Loucy (cell line): ENCODE results near the gene GAS5.
A peak's percentile ranks its signal among the peaks of the same experiment; 100 is the strongest.

Experiments used
- H2AFZ ChIP-seq: fragments of 200-600 bp; sonication (generic); 2 replicates; pipeline ENCODE4 v1.6.0; 2016; ENCODE audit warnings: antibody characterized with exemption, mild to moderate bottlenecking, low read length, moderate library complexity
- H3F3A ChIP-seq: fragments of 200-600 bp; 2 replicates; pipeline ENCODE4 v1.6.0; 2016; ENCODE audit warnings: antibody characterized with exemption, low read depth, mild to moderate bottlenecking
- H3K27me3 ChIP-seq: fragments of 200-600 bp; sonication (generic); 2 replicates; pipeline ENCODE4 v1.6.1; 2014; ENCODE audit warnings: low read length, mild to moderate bottlenecking; ENCODE audit not compliant: insufficient read depth, poor library complexity, severe bottlenecking
- H3K36me3 ChIP-seq: fragments of 200-600 bp; sonication (generic); 2 replicates; pipeline ENCODE4 v1.6.1; 2016; ENCODE audit warnings: low read length; ENCODE audit not compliant: insufficient read depth
- H3K4me1 ChIP-seq: fragments of 200-600 bp; sonication (generic); 2 replicates; pipeline ENCODE4 v1.5.1; 2014; ENCODE audit warnings: low read length, mild to moderate bottlenecking; ENCODE audit not compliant: insufficient read depth, poor library complexity, severe bottlenecking
- H3K4me2 ChIP-seq: fragments of 200-600 bp; sonication (generic); 2 replicates; pipeline ENCODE4 v1.6.0; 2014; ENCODE audit warnings: antibody characterized with exemption, low read length, low read depth, mild to moderate bottlenecking; ENCODE audit not compliant: poor library complexity, severe bottlenecking
- H3K4me3 ChIP-seq: fragments of 200-600 bp; sonication (generic); 2 replicates; pipeline ENCODE4 v1.5.1; 2014; ENCODE audit warnings: low read length, mild to moderate bottlenecking, mixed read lengths; ENCODE audit not compliant: poor library complexity, severe bottlenecking
- H3K79me2 ChIP-seq: fragments of 200-600 bp; sonication (generic); 2 replicates; pipeline ENCODE4 v1.6.1; 2014; ENCODE audit warnings: low read length; ENCODE audit not compliant: insufficient read depth
- H3K9ac ChIP-seq: fragments of 200-600 bp; sonication (generic); 2 replicates; pipeline ENCODE4 v1.6.0; 2014; ENCODE audit warnings: mild to moderate bottlenecking, low read depth, low read length, moderate library complexity; ENCODE audit not compliant: poor library complexity, severe bottlenecking
- H3K9me2 ChIP-seq: fragments of 200-600 bp; sonication (generic); replicated peaks from 2 replicates; pipeline ENCODE4 v1.6.1; 2016; ENCODE audit warnings: low read depth, low read length, mixed read lengths
- H3K9me3 ChIP-seq: fragments of 200-600 bp; sonication (generic); 2 replicates; pipeline ENCODE4 v1.6.1; 2014; ENCODE audit warnings: mild to moderate bottlenecking, antibody characterized with exemption, low read length, low read depth; ENCODE audit not compliant: insufficient read depth
- H4K20me1 ChIP-seq: fragments of 200-600 bp; sonication (generic); 2 replicates; pipeline ENCODE4 v1.6.0; 2014; ENCODE audit warnings: antibody characterized with exemption, low read length, mild to moderate bottlenecking; ENCODE audit not compliant: insufficient read depth, poor library complexity, severe bottlenecking
- CTCF ChIP-seq: fragments of 200-600 bp; sonication (generic); conservative IDR thresholded peaks from 2 replicates; pipeline ENCODE4 v1.5.1; 2014; ENCODE audit warnings: mild to moderate bottlenecking, antibody characterized with exemption, low read length
- EZH2phosphoT487 ChIP-seq: fragments of 200-600 bp; IDR thresholded peaks from 2 replicates; pipeline ENCODE4 v1.6.1; 2018; ENCODE audit warnings: antibody characterized with exemption, mild to moderate bottlenecking, moderate library complexity, borderline replicate concordance

Gene GAS5

DNA sequence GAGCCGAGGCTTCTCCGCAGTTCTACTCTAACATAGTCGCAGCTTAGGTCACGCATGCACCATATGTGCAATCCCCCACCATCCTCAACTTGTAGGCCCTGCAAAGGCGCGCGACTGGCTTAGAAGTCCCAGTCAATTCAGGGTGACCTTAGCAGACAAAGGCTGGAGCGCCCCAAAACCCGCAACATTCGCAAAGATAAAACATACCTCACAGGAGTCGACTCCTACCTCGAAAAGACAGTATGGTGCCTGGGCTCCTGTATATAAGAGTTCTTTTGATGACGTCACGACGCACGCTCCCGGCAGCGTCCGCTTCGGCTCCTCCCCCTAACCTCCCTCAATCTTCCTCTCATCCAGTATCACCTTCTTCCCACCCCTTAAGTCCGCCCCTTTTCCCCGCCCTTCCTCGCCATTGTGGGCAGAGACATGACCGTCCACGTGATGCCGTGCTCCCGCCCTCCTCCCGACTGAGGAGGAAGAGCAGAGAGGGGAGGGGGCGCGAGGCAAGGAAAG lies at the start of gene GAS5:
Gene GAS5, minus strand, starts transcription at position 237 of the 513 bp plus-strand sequence.
- Histone ChIP-seq H3K27me3 (peaks cover 8% of the 10 kb centered on the region), H3K9ac (peak within 1 kb of the TSS; percentile 92), H3K79me2 (peaks cover 64% of the 10 kb centered on the region), H3F3A (peaks cover 25% of the 10 kb centered on the region), H4K20me1 (peaks cover 49% of the 10 kb centered on the region), H3K9me2 (no peaks in the 10 kb centered on the region), H2AFZ (peak within 1 kb of the TSS; percentile 92), H3K9me3 (no peaks in the 10 kb centered on the region), H3K36me3 (peaks cover 43% of the 10 kb centered on the region), H3K4me2 (peak within 1 kb of the TSS; percentile 92), H3K4me3 (peak within 1 kb of the TSS; percentile 92), H3K4me1 (peaks cover 61% of the 10 kb centered on the region)
- TF ChIP-seq CTCF = no peak
- no peak for TF ChIP-seq EZH2phosphoT487

GRCh38 chr1:173917149-173917548 lies 49.4 kb upstream of the GAS5 start, which contains the start of gene SERPINC1:
Gene SERPINC1 (minus strand): TSS chr1:173917327. CDS start chr1:173917259, 68 bp downstream.
- no peaks in the 10 kb centered on the region for H3K4me1 ChIP-seq
- H3K36me3 ChIP-seq = no peaks in the 10 kb centered on the region
- H3K4me2 ChIP-seq = no peak within 1 kb of the TSS
- no peak within 1 kb of the TSS for H3K9ac ChIP-seq
- H3F3A ChIP-seq = no peaks in the 10 kb centered on the region
- no peaks in the 10 kb centered on the region for H3K9me2 ChIP-seq
- H3K27me3 ChIP-seq = no peaks in the 10 kb centered on the region
- no peaks in the 10 kb centered on the region for H4K20me1 ChIP-seq
- H3K4me3 ChIP-seq = no peak within 1 kb of the TSS
- H2AFZ ChIP-seq = no peak within 1 kb of the TSS
- no peak for TF ChIP-seq CTCF
- no peak for TF ChIP-seq EZH2phosphoT487
- no peaks in the 10 kb centered on the region for H3K79me2 ChIP-seq
- H3K9me3 ChIP-seq = no peaks in the 10 kb centered on the region

- H3K9me3 ChIP-seq = no peaks in the 10 kb centered on the region
- H3K9ac ChIP-seq = no peak overlapping the region
- H3K36me3 ChIP-seq = no peaks in the 10 kb centered on the region
- no peaks in the 10 kb centered on the region for H3K79me2 ChIP-seq
- no peak overlapping the region for H3K4me2 ChIP-seq
- H3F3A ChIP-seq = no peaks in the 10 kb centered on the region
- no peaks in the 10 kb centered on the region for H3K27me3 ChIP-seq
- H3K9me2 ChIP-seq = no peaks in the 10 kb centered on the region
- no peak overlapping the region for H3K4me3 ChIP-seq
- no peaks in the 10 kb centered on the region for H3K4me1 ChIP-seq
- TF ChIP-seq CTCF = no peak
- no peak for TF ChIP-seq EZH2phosphoT487
- no peaks in the 10 kb centered on the region for H4K20me1 ChIP-seq
- H2AFZ ChIP-seq = no peak overlapping the region
Observed at GRCh38 chr1:173916667-173917066, 48.9 kb upstream of the GAS5 start.
